ENCODE data around the gene RAB11FIP4.

- TF ChIP-seq, protein P1, sequence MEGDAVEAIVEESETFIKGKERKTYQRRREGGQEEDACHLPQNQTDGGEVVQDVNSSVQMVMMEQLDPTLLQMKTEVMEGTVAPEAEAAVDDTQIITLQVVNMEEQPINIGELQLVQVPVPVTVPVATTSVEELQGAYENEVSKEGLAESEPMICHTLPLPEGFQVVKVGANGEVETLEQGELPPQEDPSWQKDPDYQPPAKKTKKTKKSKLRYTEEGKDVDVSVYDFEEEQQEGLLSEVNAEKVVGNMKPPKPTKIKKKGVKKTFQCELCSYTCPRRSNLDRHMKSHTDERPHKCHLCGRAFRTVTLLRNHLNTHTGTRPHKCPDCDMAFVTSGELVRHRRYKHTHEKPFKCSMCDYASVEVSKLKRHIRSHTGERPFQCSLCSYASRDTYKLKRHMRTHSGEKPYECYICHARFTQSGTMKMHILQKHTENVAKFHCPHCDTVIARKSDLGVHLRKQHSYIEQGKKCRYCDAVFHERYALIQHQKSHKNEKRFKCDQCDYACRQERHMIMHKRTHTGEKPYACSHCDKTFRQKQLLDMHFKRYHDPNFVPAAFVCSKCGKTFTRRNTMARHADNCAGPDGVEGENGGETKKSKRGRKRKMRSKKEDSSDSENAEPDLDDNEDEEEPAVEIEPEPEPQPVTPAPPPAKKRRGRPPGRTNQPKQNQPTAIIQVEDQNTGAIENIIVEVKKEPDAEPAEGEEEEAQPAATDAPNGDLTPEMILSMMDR (IDR thresholded peaks at IDR 0.05) = no peak
- no peak for TF ChIP-seq POLR2A (IDR thresholded peaks at IDR 0.05)
Measured at GRCh38 chr17:31479062-31479408, 87.6 kb downstream of the RAB11FIP4 start.
